HEK293T (cell line): ENCODE measurements around the gene FITM2.
"Not testable (repeated sequence)": the region's sequence is repeated elsewhere in the genome, so short reads cannot be mapped to it uniquely, and the experiment has no call there.

ENCODE experiments used
- CTCF ChIA-PET: fragments of 350-600 bp; formaldehyde crosslinking; extraction: SDS; loops from one replicate; lab custom pipeline; 2021; ENCODE audit warnings: antibody characterized with exemption, inconsistent platforms; lab: Yijun Ruan, JAX
- POLR2A ChIA-PET: fragments of 350-600 bp; formaldehyde crosslinking; extraction: SDS; loops from one replicate; lab custom pipeline; 2020; ENCODE audit warnings: antibody characterized with exemption, inconsistent platforms; lab: Yijun Ruan, JAX
- DNase-seq: peaks from one replicate; pipeline ENCODE4 v3.0.0; 2012; ENCODE audit warnings: mixed read lengths; ENCODE audit errors: extremely low spot score
- ARNT ChIP-seq: fragments of 450-650 bp; IDR thresholded peaks from 2 replicates; pipeline ENCODE4 v1.6.1; 2017; ENCODE audit warnings: mild to moderate bottlenecking
- BHLHE40 ChIP-seq: fragments of 450-650 bp; IDR thresholded peaks from 2 replicates; pipeline ENCODE4 v1.6.1; 2016; ENCODE audit warnings: mild to moderate bottlenecking, moderate library complexity, borderline replicate concordance
- CTBP1 ChIP-seq: fragments of 450-650 bp; IDR thresholded peaks from 2 replicates; pipeline ENCODE4 v1.6.1; 2016; ENCODE audit warnings: borderline replicate concordance
- ELF4 ChIP-seq: fragments of 450-650 bp; IDR thresholded peaks from 2 replicates; pipeline ENCODE4 v1.6.1; 2017; ENCODE audit warnings: antibody characterized with exemption
- FOXA1 ChIP-seq: fragments of 450-650 bp; IDR thresholded peaks from 2 replicates; pipeline ENCODE4 v1.6.1; 2016; ENCODE audit warnings: mild to moderate bottlenecking
- FOXK2 ChIP-seq: fragments of 450-650 bp; IDR thresholded peaks from 2 replicates; pipeline ENCODE4 v1.6.1; 2016; ENCODE audit warnings: mild to moderate bottlenecking
- FOXM1 ChIP-seq: fragments of 450-650 bp; IDR thresholded peaks from 2 replicates; pipeline ENCODE4 v1.6.1; 2017; ENCODE audit warnings: mild to moderate bottlenecking, borderline replicate concordance
- HDGF ChIP-seq: fragments of 450-650 bp; IDR thresholded peaks from 2 replicates; pipeline ENCODE4 v1.6.1; 2017; ENCODE audit warnings: antibody characterized with exemption, borderline replicate concordance
- L3MBTL2 ChIP-seq: fragments of 450-650 bp; conservative IDR thresholded peaks from 2 replicates; pipeline ENCODE4 v1.6.1; 2016; ENCODE audit warnings: mild to moderate bottlenecking
- LEF1 ChIP-seq: fragments of 450-650 bp; IDR thresholded peaks from 2 replicates; pipeline ENCODE4 v1.6.1; 2017; ENCODE audit warnings: mild to moderate bottlenecking, borderline replicate concordance
- NFRKB ChIP-seq: fragments of 450-650 bp; IDR thresholded peaks from 2 replicates; pipeline ENCODE4 v1.6.1; 2016; ENCODE audit warnings: mild to moderate bottlenecking, moderate library complexity
- PKNOX1 ChIP-seq: fragments of 450-650 bp; IDR thresholded peaks from 2 replicates; pipeline ENCODE4 v1.6.1; 2016
- SP1 ChIP-seq: fragments of 450-650 bp; IDR thresholded peaks from 2 replicates; pipeline ENCODE4 v1.6.1; 2017
- SUZ12 ChIP-seq: fragments of 450-650 bp; IDR thresholded peaks from 2 replicates; pipeline ENCODE4 v1.6.1; 2016; ENCODE audit warnings: mild to moderate bottlenecking
- TARDBP ChIP-seq: fragments of 450-650 bp; IDR thresholded peaks from 2 replicates; pipeline ENCODE4 v1.6.1; 2016
- ZNF384 ChIP-seq: fragments of 450-650 bp; IDR thresholded peaks from 2 replicates; pipeline ENCODE4 v1.6.1; 2016

The FITM2 gene

GRCh38 chr20:44354979-44355497 is 44.0 kb upstream of the FITM2 start:
- POLR2A ChIA-PET: no interaction called here
- no peak for DNase-seq
- CTCF ChIA-PET: interaction anchor here (0.6 kb wide), 1 partner anchor 237 kb away, joined by 3 read pairs; no protein-coding TSS in a partner anchor
- TF ChIP-seq TARDBP (no peak), FOXA1 (no peak), LEF1 (no peak), BHLHE40 (no peak), CTBP1 (no peak), NFRKB (no peak), L3MBTL2 (no peak), FOXM1 (no peak), FOXK2 (no peak), SUZ12 (no peak), ELF4 (no peak)

GRCh38 chr20:44350567-44350966 is 39.6 kb upstream of the FITM2 start:
- no peak for TF ChIP-seq PKNOX1
- no peak for TF ChIP-seq FOXA1
- no peak for TF ChIP-seq TARDBP
- no peak for TF ChIP-seq L3MBTL2
- no peak for TF ChIP-seq HDGF
- TF ChIP-seq NFRKB: no peak
- TF ChIP-seq SP1: no peak
- no peak for TF ChIP-seq ELF4
- TF ChIP-seq LEF1: no peak
- no peak for TF ChIP-seq FOXM1
- TF ChIP-seq FOXK2: no peak
- TF ChIP-seq CTBP1: no peak
- no peak for TF ChIP-seq ZNF384
- TF ChIP-seq SUZ12: no peak
- TF ChIP-seq ARNT: no peak
- DNase-seq: no peak
- POLR2A ChIA-PET: no interaction called here
- CTCF ChIA-PET: no interaction called here

GRCh38 chr20:44349349-44349748 is 38.3 kb upstream of the FITM2 start:
- DNase-seq: no peak
- ChIA-PET POLR2A (no interaction called here), CTCF (no interaction called here)
- no peak for TF ChIP-seq TARDBP
- no peak for TF ChIP-seq FOXA1
- no peak for TF ChIP-seq NFRKB
- no peak for TF ChIP-seq L3MBTL2
- no peak for TF ChIP-seq HDGF
- no peak for TF ChIP-seq FOXM1
- no peak for TF ChIP-seq CTBP1

- POLR2A ChIA-PET: no interaction called here
- TF ChIP-seq SP1 (no peak), NFRKB (no peak), TARDBP (no peak), FOXK2 (no peak), ELF4 (no peak), SUZ12 (no peak), L3MBTL2 (no peak), CTBP1 (no peak)
- CTCF ChIA-PET: no interaction called here
- DNase-seq: no peak
These were observed 37.2 kb upstream of the FITM2 start for GRCh38 chr20:44348168-44348659.

- CTCF ChIA-PET: interaction anchor here (0.7 kb wide), 1 partner anchor 26 kb away, joined by 8 read pairs; no protein-coding TSS in a partner anchor
- DNase-seq, POLR2A ChIA-PET: not testable (repeated sequence)
These were observed 34.9 kb upstream of the FITM2 start for GRCh38 chr20:44345941-44346340.

- DNase-seq: no peak
- no peak for TF ChIP-seq NFRKB
- no peak for TF ChIP-seq FOXK2
- no peak for TF ChIP-seq FOXM1
- TF ChIP-seq ZNF384: no peak
- no peak for TF ChIP-seq HDGF
- no peak for TF ChIP-seq SP1
- TF ChIP-seq LEF1: no peak
- TF ChIP-seq FOXA1: no peak
- TF ChIP-seq BHLHE40: no peak
- CTCF ChIA-PET: no interaction called here
- POLR2A ChIA-PET: no interaction called here
These were observed 34.1 kb upstream of the FITM2 start for GRCh38 chr20:44345147-44345546.

- ChIA-PET CTCF (interaction anchor here (0.6 kb wide), 1 partner anchor 32 kb away, joined by 3 read pairs; no protein-coding TSS in a partner anchor), POLR2A (no interaction called here)
- TF ChIP-seq ELF4 (no peak), L3MBTL2 (no peak), FOXK2 (no peak), FOXM1 (no peak), TARDBP (no peak)
- no peak for DNase-seq
These were observed 33.7 kb upstream of the FITM2 start for GRCh38 chr20:44344723-44345122.

- CTCF ChIA-PET: no interaction called here
These were observed 32.2 kb upstream of the FITM2 start for GRCh38 chr20:44343162-44343675.

More at GRCh38 chr20:44343162-44343675, 32.2 kb upstream of the FITM2 start:
- POLR2A ChIA-PET: no interaction called here
- DNase-seq: no peak
- TF ChIP-seq ZNF384 (no peak), CTBP1 (no peak), ELF4 (no peak), L3MBTL2 (no peak), PKNOX1 (no peak), SUZ12 (no peak), FOXM1 (no peak), FOXK2 (no peak), LEF1 (no peak), BHLHE40 (no peak), NFRKB (no peak), ARNT (no peak), SP1 (no peak), FOXA1 (no peak), HDGF (no peak), TARDBP (no peak)
